Activated CD8-positive, alpha-beta T cell treated with anti-CD3 and anti-CD28 coated beads, Interleukin-2, amount 10 ng/mL, durations not matched to agents 7 days and 5 days (primary cell): Measurements from ENCODE around the gene CIAPIN1. TPM values are rescaled to one million over a fixed set of nuclear protein-coding genes. Genes with fewer than 3 reads are reported as not detected.
"Not testable (repeated sequence)": the region's sequence is repeated elsewhere in the genome, so short reads cannot be mapped to it uniquely, and the experiment has no call there.

ENCODE experiments used
- ATAC-seq: fragments of 150-1000 bp; cut with Tn5 transposase; one replicate; pipeline ENCODE4 v1.10.0; 2021; ENCODE audit warnings: moderate library complexity
- CTCF ChIA-PET: fragments of 350-600 bp; sonication (Branson Sonifier 250); formaldehyde crosslinking; loops from one replicate; lab custom pipeline; 2021; ENCODE audit warnings: antibody characterized with exemption; lab: Charles Lee
- POLR2A ChIA-PET: fragments of 350-600 bp; sonication (Branson Sonifier 250); formaldehyde crosslinking; loops from one replicate; lab custom pipeline; 2021; ENCODE audit warnings: antibody characterized with exemption; lab: Charles Lee
- DNase-seq: peaks from one replicate; pipeline ENCODE4 v3.0.0-alpha.2; 2020
- H3K27ac Mint-ChIP-seq: one replicate; pipeline ENCODE4 v1.8.0; 2021; ENCODE audit warnings: mild to moderate bottlenecking, mixed read lengths
- H3K27me3 Mint-ChIP-seq: one replicate; pipeline ENCODE4 v1.8.0; 2021; ENCODE audit warnings: low read depth, mixed read lengths
- H3K36me3 Mint-ChIP-seq: one replicate; pipeline ENCODE4 v1.8.0; 2021; ENCODE audit warnings: low read depth, mixed read lengths
- H3K4me1 Mint-ChIP-seq: one replicate; pipeline ENCODE4 v1.8.0; 2021; ENCODE audit warnings: low read depth, mixed read lengths
- H3K4me3 Mint-ChIP-seq: one replicate; pipeline ENCODE4 v1.8.0; 2021; ENCODE audit warnings: mild to moderate bottlenecking, mixed read lengths
- H3K9me3 Mint-ChIP-seq: one replicate; pipeline ENCODE4 v1.8.0; 2022; ENCODE audit warnings: mixed read lengths; ENCODE audit not compliant: insufficient read depth
- total RNA-seq, 2 experiments: library from RNA; stranded (reverse); gene quantifications; one replicate each; pipeline ENCODE4 v1.2.3, GENCODE V29; 2021

Gene CIAPIN1
- total RNA-seq, 2 experiments from 2014 or later = 47.8 to 53.8 TPM

- no peaks in the 10 kb centered on the region for H3K9me3 Mint-ChIP-seq
- H3K27me3 Mint-ChIP-seq = peaks cover 10% of the 10 kb centered on the region
- ChIA-PET POLR2A (no interaction called here), CTCF (interaction anchor here (4.1 kb wide), 1 partner anchor 14 kb away, joined by 29 read pairs; no protein-coding TSS in a partner anchor)
- H3K4me1 Mint-ChIP-seq = peaks cover 2% of the 10 kb centered on the region
- ATAC-seq = peak; percentile 17
- DNase-seq = no peak
- no peak within 1 kb of the TSS for H3K27ac Mint-ChIP-seq
- H3K4me3 Mint-ChIP-seq = no peak within 1 kb of the TSS
- H3K36me3 Mint-ChIP-seq = no peaks in the 10 kb centered on the region
These were observed 43.0 kb downstream of the CIAPIN1 start, which contains the start of gene CCL17 for GRCh38 chr16:57403965-57404817. Gene CCL17, plus strand, starts transcription at chr16:57404767. Its CDS starts 9,166 bp downstream, at chr16:57413933.

- H3K36me3 Mint-ChIP-seq = no peaks in the 10 kb centered on the region
- ChIA-PET POLR2A (no interaction called here), CTCF (interaction anchor here (0.6 kb wide), 1 partner anchor 14 kb away, joined by 3 read pairs; no protein-coding TSS in a partner anchor)
- no peaks in the 10 kb centered on the region for H3K9me3 Mint-ChIP-seq
- no peak overlapping the region for H3K27ac Mint-ChIP-seq
- H3K27me3 Mint-ChIP-seq = peaks cover 10% of the 10 kb centered on the region
- DNase-seq (no peak), ATAC-seq (no peak)
- H3K4me1 Mint-ChIP-seq = no peaks in the 10 kb centered on the region
- no peak overlapping the region for H3K4me3 Mint-ChIP-seq
These were observed 45.1 kb downstream of the CIAPIN1 start for GRCh38 chr16:57401943-57402640.

- CTCF ChIA-PET, H3K4me3 Mint-ChIP-seq, POLR2A ChIA-PET, H3K36me3 Mint-ChIP-seq, H3K27me3 Mint-ChIP-seq, H3K27ac Mint-ChIP-seq, DNase-seq, H3K4me1 Mint-ChIP-seq, H3K9me3 Mint-ChIP-seq, ATAC-seq: not testable (repeated sequence)
These were observed 49.7 kb downstream of the CIAPIN1 start for GRCh38 chr16:57397493-57397892.

GRCh38 chr16:57396786-57397185 is 50.4 kb downstream of the CIAPIN1 start:
- no peak overlapping the region for H3K4me3 Mint-ChIP-seq
- no peaks in the 10 kb centered on the region for H3K4me1 Mint-ChIP-seq
- ChIA-PET CTCF (no interaction called here), POLR2A (no interaction called here)
- H3K27me3 Mint-ChIP-seq = peaks cover 7% of the 10 kb centered on the region
- ATAC-seq (no peak), DNase-seq (no peak)
- no peaks in the 10 kb centered on the region for H3K9me3 Mint-ChIP-seq
- H3K36me3 Mint-ChIP-seq = no peaks in the 10 kb centered on the region
- no peak overlapping the region for H3K27ac Mint-ChIP-seq

- Mint-ChIP-seq H3K4me3 (no peak overlapping the region), H3K36me3 (no peaks in the 10 kb centered on the region), H3K27ac (no peak overlapping the region), H3K4me1 (no peaks in the 10 kb centered on the region), H3K27me3 (peaks cover 7% of the 10 kb centered on the region), H3K9me3 (no peaks in the 10 kb centered on the region)
- no peak for ATAC-seq
- DNase-seq = no peak
- CTCF ChIA-PET = interaction anchor here (1.1 to 1.7 kb wide), 2 partner anchors 24 to 94 kb away, joined by 3 to 6 read pairs; no protein-coding TSS in a partner anchor
- POLR2A ChIA-PET = no interaction called here
These were observed 52.2 kb downstream of the CIAPIN1 start for GRCh38 chr16:57395026-57395425.

GRCh38 chr16:57394444-57394843 is 52.7 kb downstream of the CIAPIN1 start:
- Mint-ChIP-seq H3K36me3 (no peaks in the 10 kb centered on the region), H3K4me3 (no peak overlapping the region), H3K27me3 (peaks cover 7% of the 10 kb centered on the region), H3K27ac (no peak overlapping the region), H3K9me3 (no peaks in the 10 kb centered on the region), H3K4me1 (no peaks in the 10 kb centered on the region)
- ChIA-PET POLR2A (no interaction called here), CTCF (interaction anchor here (1.7 to 2.0 kb wide), 2 partner anchors 23 to 94 kb away, joined by 4 to 6 read pairs; no protein-coding TSS in a partner anchor)
- DNase-seq = no peak
- no peak for ATAC-seq

GRCh38 chr16:57392694-57393093 is 54.5 kb downstream of the CIAPIN1 start:
- no peak for ATAC-seq
- no peaks in the 10 kb centered on the region for H3K36me3 Mint-ChIP-seq
- H3K9me3 Mint-ChIP-seq = no peaks in the 10 kb centered on the region
- POLR2A ChIA-PET = interaction anchor here (0.7 kb wide), 1 partner anchor 316 kb away, joined by 3 read pairs; no protein-coding TSS in a partner anchor
- DNase-seq = no peak
- H3K27ac Mint-ChIP-seq = no peak overlapping the region
- H3K4me3 Mint-ChIP-seq = no peak overlapping the region
- H3K27me3 Mint-ChIP-seq = peaks cover 12% of the 10 kb centered on the region
- no peaks in the 10 kb centered on the region for H3K4me1 Mint-ChIP-seq
- CTCF ChIA-PET = interaction anchor here (2.0 kb wide), 1 partner anchor 25 kb away, joined by 4 read pairs; no protein-coding TSS in a partner anchor

- no peak for ATAC-seq
- ChIA-PET POLR2A (no interaction called here), CTCF (no interaction called here)
- H3K27me3 Mint-ChIP-seq = peaks cover 12% of the 10 kb centered on the region
- no peak overlapping the region for H3K27ac Mint-ChIP-seq
- no peaks in the 10 kb centered on the region for H3K36me3 Mint-ChIP-seq
- H3K9me3 Mint-ChIP-seq = no peaks in the 10 kb centered on the region
- no peak for DNase-seq
- H3K4me3 Mint-ChIP-seq = no peak overlapping the region
- H3K4me1 Mint-ChIP-seq = no peaks in the 10 kb centered on the region
These were observed 55.5 kb downstream of the CIAPIN1 start for GRCh38 chr16:57391708-57392107.

- CTCF ChIA-PET = interaction anchor here (0.9 kb wide), 1 partner anchor 308 kb away, joined by 4 read pairs; no protein-coding TSS in a partner anchor
These were observed 55.9 kb downstream of the CIAPIN1 start for GRCh38 chr16:57391300-57391699.

GRCh38 chr16:57390636-57391295 is 56.4 kb downstream of the CIAPIN1 start:
- ATAC-seq (no peak), DNase-seq (no peak)
- no peaks in the 10 kb centered on the region for H3K4me1 Mint-ChIP-seq
- ChIA-PET POLR2A (no interaction called here), CTCF (interaction anchor here (0.9 kb wide), 1 partner anchor 307 kb away, joined by 4 read pairs; no protein-coding TSS in a partner anchor)
- no peaks in the 10 kb centered on the region for H3K36me3 Mint-ChIP-seq
- no peak overlapping the region for H3K4me3 Mint-ChIP-seq
- H3K27ac Mint-ChIP-seq = no peak overlapping the region
- H3K9me3 Mint-ChIP-seq = no peaks in the 10 kb centered on the region
- peaks cover 7% of the 10 kb centered on the region for H3K27me3 Mint-ChIP-seq

More at GRCh38 chr16:57391300-57391699, 55.9 kb downstream of the CIAPIN1 start:
- no peaks in the 10 kb centered on the region for H3K4me1 Mint-ChIP-seq
- peaks cover 7% of the 10 kb centered on the region for H3K27me3 Mint-ChIP-seq
- H3K27ac Mint-ChIP-seq = no peak overlapping the region
- no peak overlapping the region for H3K4me3 Mint-ChIP-seq
- ATAC-seq = no peak
- no peak for DNase-seq
- POLR2A ChIA-PET = no interaction called here
- no peaks in the 10 kb centered on the region for H3K36me3 Mint-ChIP-seq
- H3K9me3 Mint-ChIP-seq = no peaks in the 10 kb centered on the region

GRCh38 chr16:57389087-57389468 is 58.1 kb downstream of the CIAPIN1 start:
- Mint-ChIP-seq H3K36me3 (no peaks in the 10 kb centered on the region), H3K9me3 (no peaks in the 10 kb centered on the region), H3K27ac (no peak overlapping the region), H3K4me3 (no peak overlapping the region), H3K4me1 (no peaks in the 10 kb centered on the region), H3K27me3 (peaks cover 7% of the 10 kb centered on the region)
- ChIA-PET POLR2A (no interaction called here), CTCF (no interaction called here)
- ATAC-seq (no peak), DNase-seq (no peak)
